Vagina (tissue), 2 donors: Measurements from ENCODE around the gene UBR7. TPM values are rescaled to one million over a fixed set of nuclear protein-coding genes. Genes with fewer than 3 reads are reported as not detected.

ENCODE experiments used
- DNase-seq, 2 donors: peaks; one replicate each; pipeline ENCODE4 v3.0.0-alpha.2; 2017; ENCODE audit errors: extremely low spot score in 2 of 2
- H3K27ac ChIP-seq: fragments of 200-600 bp; sonication (generic); one replicate; pipeline ENCODE4 v1.5.1; 2019
- H3K27me3 ChIP-seq: fragments of 200-600 bp; sonication (generic); one replicate; pipeline ENCODE4 v1.5.1; 2019
- H3K36me3 ChIP-seq, 2 donors: fragments of 200-600 bp; sonication (generic); one replicate each; pipeline ENCODE4 v1.5.1; 2017 to 2019
- H3K4me1 ChIP-seq: fragments of 200-600 bp; sonication (generic); one replicate; pipeline ENCODE4 v1.5.1; 2019
- H3K4me3 ChIP-seq, 2 donors: fragments of 200-600 bp; sonication (generic); 1 replicate in 1 of 2; 2 replicates in 1 of 2; pipeline ENCODE4 v1.5.1; 2016 to 2019
- H3K9me3 ChIP-seq: fragments of 200-600 bp; sonication (generic); one replicate; pipeline ENCODE4 v1.5.1; 2019
- CTCF ChIP-seq, 3 experiments: fragments of 450-650 bp in 2 of 3; fragments of 200-600 bp in 1 of 3; sonication (generic) in 1 of 3; IDR thresholded peaks; one replicate each; pipeline ENCODE4 v1.5.1; 2017 to 2019; ENCODE audit warnings: antibody characterized with exemption in 3 of 3, mild to moderate bottlenecking in 2 of 3, moderate library complexity in 2 of 3
- POLR2A ChIP-seq, 2 donors: fragments of 450-650 bp; IDR thresholded peaks; one replicate each; pipeline ENCODE4 v1.6.1; 2017; ENCODE audit warnings: antibody characterized with exemption in 2 of 2, mild to moderate bottlenecking in 2 of 2, moderate library complexity in 2 of 2
- POLR2AphosphoS5 ChIP-seq, 2 donors: sonication (generic); formaldehyde crosslinking; IDR thresholded peaks; one replicate each; pipeline ENCODE4 v1.9.0; 2017; ENCODE audit warnings: antibody characterized with exemption in 2 of 2, mild to moderate bottlenecking in 2 of 2, low read depth in 1 of 2; ENCODE audit not compliant: insufficient read depth in 1 of 2
- intact Hi-C: fragments of 100-400 bp; cut with DNase I; formaldehyde crosslinking; loops from one replicate; pipeline ENCODE4 v1.15.1; 2023
- total RNA-seq: library from RNA; depleted of rRNA; stranded (reverse); fragments of >200 nt; gene quantifications from one replicate; pipeline ENCODE4 v1.2.3, GENCODE V29; 2016

UBR7 gene
- total RNA-seq, 1 donor from 2014 or later, result 34.4 TPM

- peak in 1 of 3 experiments; percentile 11 for TF ChIP-seq CTCF (IDR thresholded peaks at IDR 0.05)
- TF ChIP-seq POLR2AphosphoS5 (IDR thresholded peaks at IDR 0.05; ENCODE audit: insufficient read depth in 1 of 2, low read depth in 1 of 2), result no peak
- TF ChIP-seq POLR2A (IDR thresholded peaks at IDR 0.05), result no peak
- Histone ChIP-seq H3K4me1 (peaks cover 45% of the 10 kb centered on the region), H3K27ac (peak overlapping the region; percentile 80), H3K27me3 (no peaks in the 10 kb centered on the region), H3K4me3 (peak overlapping the region; percentile 91 to 94), H3K36me3 (peaks cover 0 to 16% of the 10 kb centered on the region in 2 donors), H3K9me3 (no peaks in the 10 kb centered on the region)
- intact Hi-C loops, result no loop called here
- no peak for DNase-seq
These were observed 632 bp downstream of the UBR7 start for GRCh38 chr14:93207468-93208308.

- Histone ChIP-seq H3K9me3 (no peaks in the 10 kb centered on the region), H3K27ac (no peak overlapping the region), H3K27me3 (no peaks in the 10 kb centered on the region), H3K36me3 (peaks cover 0 to 62% of the 10 kb centered on the region in 2 donors), H3K4me3 (no peak overlapping the region), H3K4me1 (peaks cover 22% of the 10 kb centered on the region)
- intact Hi-C loops, result no loop called here
- DNase-seq, result no peak
- no peak for TF ChIP-seq CTCF (IDR thresholded peaks at IDR 0.05)
- TF ChIP-seq POLR2AphosphoS5 (IDR thresholded peaks at IDR 0.05; ENCODE audit: insufficient read depth in 1 of 2, low read depth in 1 of 2), result no peak
- no peak for TF ChIP-seq POLR2A (IDR thresholded peaks at IDR 0.05)
These were observed 5.4 kb downstream of the UBR7 start for GRCh38 chr14:93212432-93212831.

GRCh38 chr14:93214598-93214997, 7.5 kb downstream of the UBR7 start:
- Histone ChIP-seq H3K36me3 (peaks cover 0 to 66% of the 10 kb centered on the region in 2 donors), H3K27me3 (no peaks in the 10 kb centered on the region), H3K9me3 (no peaks in the 10 kb centered on the region), H3K27ac (no peak overlapping the region), H3K4me3 (no peak overlapping the region), H3K4me1 (peaks cover 5% of the 10 kb centered on the region)
- no peak for DNase-seq
- TF ChIP-seq POLR2AphosphoS5 (IDR thresholded peaks at IDR 0.05; ENCODE audit: insufficient read depth in 1 of 2, low read depth in 1 of 2), result no peak
- no peak for TF ChIP-seq CTCF (IDR thresholded peaks at IDR 0.05)
- TF ChIP-seq POLR2A (IDR thresholded peaks at IDR 0.05), result no peak
- intact Hi-C loops, result no loop called here

GRCh38 chr14:93219103-93219726, 12.2 kb downstream of the UBR7 start:
- H3K4me3 ChIP-seq, result no peak overlapping the region
- H3K36me3 ChIP-seq, result peaks cover 0 to 72% of the 10 kb centered on the region in 2 donors
- no peak overlapping the region for H3K27ac ChIP-seq
- intact Hi-C loops, result no loop called here
- no peaks in the 10 kb centered on the region for H3K27me3 ChIP-seq
- no peak for DNase-seq
- no peaks in the 10 kb centered on the region for H3K4me1 ChIP-seq
- H3K9me3 ChIP-seq, result no peaks in the 10 kb centered on the region
- TF ChIP-seq CTCF (IDR thresholded peaks at IDR 0.05) (peak in 1 of 3 experiments; percentile 33), POLR2A (IDR thresholded peaks at IDR 0.05) (no peak), POLR2AphosphoS5 (IDR thresholded peaks at IDR 0.05; ENCODE audit: insufficient read depth in 1 of 2, low read depth in 1 of 2) (peak in 1 of 2 donors; percentile 22)

GRCh38 chr14:93220509-93220908, 13.5 kb downstream of the UBR7 start:
- H3K4me3 ChIP-seq, result no peak overlapping the region
- no peak for DNase-seq
- no peak for TF ChIP-seq POLR2AphosphoS5 (IDR thresholded peaks at IDR 0.05; ENCODE audit: insufficient read depth in 1 of 2, low read depth in 1 of 2)
- no peak for TF ChIP-seq POLR2A (IDR thresholded peaks at IDR 0.05)
- TF ChIP-seq CTCF (IDR thresholded peaks at IDR 0.05), result no peak
- no peaks in the 10 kb centered on the region for H3K4me1 ChIP-seq
- H3K9me3 ChIP-seq, result no peaks in the 10 kb centered on the region
- peaks cover 0 to 65% of the 10 kb centered on the region in 2 donors for H3K36me3 ChIP-seq
- no peaks in the 10 kb centered on the region for H3K27me3 ChIP-seq
- intact Hi-C loops, result no loop called here
- H3K27ac ChIP-seq, result no peak overlapping the region
